Neural progenitor cell (in vitro differentiated cells): Measurements from ENCODE around the gene LALBA.

Experiments used
- CTCF ChIP-seq: fragments of 200-600 bp; sonication (generic); IDR thresholded peaks from 2 replicates; pipeline ENCODE4 v1.5.1; 2017; ENCODE audit warnings: antibody characterized with exemption, mild to moderate bottlenecking
- EZH2 ChIP-seq: fragments of 200-600 bp; sonication (generic); IDR thresholded peaks from 2 replicates; pipeline ENCODE4 v1.6.1; 2017; ENCODE audit warnings: antibody characterized with exemption, mild to moderate bottlenecking, moderate library complexity

GRCh38 chr12:48527891-48528670, 41.8 kb downstream of the LALBA start:
- TF ChIP-seq CTCF: no peak
- no peak for TF ChIP-seq EZH2
